Subcutaneous abdominal adipose tissue (tissue), 5 donors: Measurements from ENCODE around the gene UGT3A2.

ENCODE experiments used
- H3K27ac ChIP-seq: one replicate; pipeline ENCODE4 v1.7.0; 2013; ENCODE audit warnings: low read depth, mild to moderate bottlenecking, inconsistent platforms, low read length, moderate library complexity
- H3K27me3 ChIP-seq, 5 donors: one replicate each; pipeline ENCODE4 v1.7.0; 2013; ENCODE audit warnings: low read length in 5 of 5, inconsistent platforms in 1 of 5; ENCODE audit not compliant: control insufficient read depth in 5 of 5, insufficient read depth in 4 of 5
- H3K36me3 ChIP-seq, 5 donors: one replicate each; pipeline ENCODE4 v1.7.0; 2013; ENCODE audit warnings: low read length in 5 of 5; ENCODE audit not compliant: control insufficient read depth in 5 of 5, insufficient read depth in 5 of 5
- H3K4me1 ChIP-seq, 5 donors: one replicate each; pipeline ENCODE4 v1.7.0; 2013; ENCODE audit warnings: low read length in 5 of 5, mild to moderate bottlenecking in 3 of 5, moderate library complexity in 1 of 5; ENCODE audit not compliant: control insufficient read depth in 5 of 5, insufficient read depth in 5 of 5
- H3K4me3 ChIP-seq, 5 donors: one replicate each; pipeline ENCODE4 v1.7.0; 2013; ENCODE audit warnings: low read length in 5 of 5, low read depth in 1 of 5
- H3K9ac ChIP-seq, 5 donors: one replicate each; pipeline ENCODE4 v1.7.0; 2013; ENCODE audit warnings: low read length in 5 of 5, mild to moderate bottlenecking in 4 of 5, moderate library complexity in 3 of 5
- H3K9me3 ChIP-seq, 5 donors: one replicate each; pipeline ENCODE4 v1.7.0; 2013; ENCODE audit warnings: low read length in 5 of 5; ENCODE audit not compliant: control insufficient read depth in 5 of 5
- donor health status: healthy.
- donor health status: healthy.
- donor health status: healthy.
- donor health status: healthy.
- donor health status: healthy.

Gene UGT3A2

GRCh38 chr5:36073595-36074216 is 7.0 kb upstream of the UGT3A2 start:
- H3K4me3 ChIP-seq, result no peak overlapping the region

GRCh38 chr5:36070687-36071571 is 4.2 kb upstream of the UGT3A2 start:
- no peaks in the 10 kb centered on the region for H3K9me3 ChIP-seq
- no peak overlapping the region for H3K9ac ChIP-seq
- no peaks in the 10 kb centered on the region for H3K36me3 ChIP-seq
- peak overlapping the region in 4 of 5 donors; percentile 39 to 58 (median 49) for H3K4me3 ChIP-seq
- peaks cover 0 to 8% (median 0%) of the 10 kb centered on the region in 5 donors for H3K4me1 ChIP-seq
- no peak overlapping the region for H3K27ac ChIP-seq
- H3K27me3 ChIP-seq, result peaks cover 5 to 12% (median 10%) of the 10 kb centered on the region in 5 donors

More at GRCh38 chr5:36073595-36074216, 7.0 kb upstream of the UGT3A2 start:
- no peaks in the 10 kb centered on the region for H3K9me3 ChIP-seq
- H3K4me1 ChIP-seq, result peaks cover 0 to 6% (median 0%) of the 10 kb centered on the region in 5 donors
- peaks cover 0 to 4% (median 0%) of the 10 kb centered on the region in 5 donors for H3K27me3 ChIP-seq
- no peak overlapping the region for H3K27ac ChIP-seq
- H3K9ac ChIP-seq, result no peak overlapping the region
- H3K36me3 ChIP-seq, result no peaks in the 10 kb centered on the region

GRCh38 chr5:36068751-36069281 is 2.1 kb upstream of the UGT3A2 start:
- no peak overlapping the region for H3K4me3 ChIP-seq
- H3K4me1 ChIP-seq, result peaks cover 0 to 8% (median 0%) of the 10 kb centered on the region in 5 donors
- H3K9me3 ChIP-seq, result no peaks in the 10 kb centered on the region
- no peak overlapping the region for H3K27ac ChIP-seq
- H3K36me3 ChIP-seq, result no peaks in the 10 kb centered on the region
- H3K9ac ChIP-seq, result no peak overlapping the region
- H3K27me3 ChIP-seq, result peaks cover 8 to 12% (median 11%) of the 10 kb centered on the region in 5 donors

GRCh38 chr5:36066001-36066539 is 612 bp downstream of the UGT3A2 start:
- Histone ChIP-seq H3K9ac (no peak overlapping the region), H3K27ac (no peak overlapping the region), H3K4me3 (no peak overlapping the region), H3K27me3 (peaks cover 8 to 12% (median 11%) of the 10 kb centered on the region in 5 donors), H3K36me3 (no peaks in the 10 kb centered on the region), H3K9me3 (no peaks in the 10 kb centered on the region), H3K4me1 (peaks cover 0 to 4% (median 0%) of the 10 kb centered on the region in 5 donors)

GRCh38 chr5:36060420-36060887 is 6.2 kb downstream of the UGT3A2 start:
- Histone ChIP-seq H3K27ac (no peak overlapping the region), H3K9ac (no peak overlapping the region), H3K4me3 (no peak overlapping the region), H3K4me1 (no peaks in the 10 kb centered on the region), H3K36me3 (no peaks in the 10 kb centered on the region), H3K9me3 (no peaks in the 10 kb centered on the region), H3K27me3 (peaks cover 0 to 6% (median 0%) of the 10 kb centered on the region in 5 donors)

GRCh38 chr5:36059571-36060419 is 6.9 kb downstream of the UGT3A2 start:
- H3K27ac ChIP-seq, result no peak overlapping the region
- H3K4me3 ChIP-seq, result no peak overlapping the region
- no peaks in the 10 kb centered on the region for H3K9me3 ChIP-seq
- H3K36me3 ChIP-seq, result no peaks in the 10 kb centered on the region
- H3K9ac ChIP-seq, result no peak overlapping the region
- H3K27me3 ChIP-seq, result peaks cover 0 to 4% (median 0%) of the 10 kb centered on the region in 5 donors
- H3K4me1 ChIP-seq, result no peaks in the 10 kb centered on the region

GRCh38 chr5:36058776-36059175 is 7.9 kb downstream of the UGT3A2 start:
- Histone ChIP-seq H3K9me3 (no peaks in the 10 kb centered on the region), H3K27ac (no peak overlapping the region), H3K36me3 (no peaks in the 10 kb centered on the region), H3K4me3 (no peak overlapping the region), H3K9ac (no peak overlapping the region), H3K27me3 (peaks cover 0 to 3% (median 0%) of the 10 kb centered on the region in 5 donors), H3K4me1 (no peaks in the 10 kb centered on the region)

GRCh38 chr5:36057386-36057785 is 9.3 kb downstream of the UGT3A2 start:
- Histone ChIP-seq H3K4me3 (no peak overlapping the region), H3K36me3 (no peaks in the 10 kb centered on the region), H3K4me1 (no peaks in the 10 kb centered on the region), H3K27ac (no peak overlapping the region), H3K9ac (no peak overlapping the region), H3K27me3 (peaks cover 0 to 3% (median 0%) of the 10 kb centered on the region in 5 donors), H3K9me3 (no peaks in the 10 kb centered on the region)

- Histone ChIP-seq H3K4me1 (no peaks in the 10 kb centered on the region), H3K9me3 (no peaks in the 10 kb centered on the region), H3K9ac (no peak overlapping the region), H3K27ac (no peak overlapping the region), H3K4me3 (no peak overlapping the region), H3K36me3 (no peaks in the 10 kb centered on the region), H3K27me3 (peaks cover 0 to 3% (median 0%) of the 10 kb centered on the region in 5 donors)
These were observed 10.3 kb downstream of the UGT3A2 start for GRCh38 chr5:36056422-36056821.
